Activated T-cell treated with anti-CD3 and anti-CD28 coated beads for 48 hours (primary cell): ENCODE measurements around the gene UNC13B.
"Not testable (repeated sequence)": the region's sequence is repeated elsewhere in the genome, so short reads cannot be mapped to it uniquely, and the experiment has no call there.

Experiments
- DNase-seq: peaks from one replicate; pipeline ENCODE4 v3.0.0-alpha.2; 2020; ENCODE audit warnings: low read depth

UNC13B gene

GRCh38 chr9:35226651-35227050, 64.8 kb downstream of the UNC13B start:
- DNase-seq = no peak

DNA sequence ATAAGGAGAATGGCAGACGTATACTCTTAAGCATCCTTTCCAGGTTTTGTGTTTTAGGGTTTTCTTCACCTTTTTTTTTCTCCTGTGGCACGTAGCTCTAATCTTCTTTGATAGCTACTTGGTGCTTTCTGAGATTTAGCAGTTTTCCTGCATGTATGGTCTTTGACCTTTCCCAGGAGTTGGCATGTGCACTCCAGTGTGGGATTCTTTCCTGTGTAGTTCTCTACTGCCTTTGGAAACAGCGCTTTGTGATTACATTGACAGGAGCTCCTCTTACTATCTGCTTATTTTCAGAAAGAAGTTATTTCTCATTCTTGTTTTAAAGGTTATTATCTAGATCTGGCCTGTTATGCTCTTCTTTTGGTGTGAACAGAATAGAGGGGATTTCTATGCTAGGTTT, 65.5 kb downstream of the UNC13B start:
- DNase-seq = no peak

DNA sequence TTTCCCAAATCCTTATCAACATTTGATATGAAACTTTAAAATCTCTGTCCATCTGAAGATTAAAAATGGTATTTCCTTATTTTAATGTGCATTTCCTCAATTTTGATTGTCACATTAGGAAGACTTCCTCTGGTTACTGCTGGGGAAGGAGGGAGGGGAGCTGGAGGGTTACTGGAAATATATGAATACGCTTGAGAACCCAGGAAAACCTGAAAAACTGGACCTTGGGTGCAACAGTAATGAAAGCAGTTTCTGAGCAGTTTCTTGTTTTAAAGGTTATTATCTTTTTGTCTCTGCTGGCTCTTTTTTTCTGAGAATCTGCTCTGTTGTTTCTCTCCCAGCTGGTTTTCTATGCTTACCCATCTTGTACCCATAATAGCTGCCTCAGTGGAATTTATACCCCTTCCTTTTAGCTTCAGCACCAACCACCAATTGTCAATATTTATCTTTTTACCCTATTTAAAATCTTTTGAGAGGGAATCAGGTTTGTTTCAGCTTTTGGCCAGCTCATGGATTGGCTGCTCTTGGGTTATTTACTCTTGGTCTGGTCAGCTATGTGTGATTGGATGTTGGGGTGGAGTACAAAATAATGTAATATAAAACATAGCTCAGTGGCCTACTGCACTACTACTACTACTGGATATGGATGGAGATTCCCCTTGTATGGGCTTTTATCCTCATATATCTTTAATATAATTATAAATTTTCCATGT, 67.4 kb downstream of the UNC13B start:
- DNase-seq = no peak

DNA sequence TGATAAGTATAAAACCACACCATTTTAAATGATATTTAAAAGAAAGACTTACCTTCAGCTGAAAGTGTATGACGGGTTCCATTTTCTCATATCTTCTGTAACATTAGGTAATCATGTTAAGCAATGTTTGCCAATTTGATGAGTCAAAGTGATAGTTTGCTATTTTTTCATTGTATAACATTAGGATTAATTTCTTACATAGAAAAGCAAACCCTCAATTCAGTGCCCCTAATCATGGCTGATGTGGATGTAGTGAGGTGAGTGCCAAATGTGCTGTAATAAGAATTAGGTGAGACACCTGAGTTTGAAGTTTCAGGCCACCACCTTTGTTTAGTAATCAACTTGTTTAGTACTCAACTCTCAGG, 68.0 kb downstream of the UNC13B start:
- no peak for DNase-seq

GRCh38 chr9:35232867-35233544, 71.2 kb downstream of the UNC13B start:
- DNase-seq = no peak

DNA sequence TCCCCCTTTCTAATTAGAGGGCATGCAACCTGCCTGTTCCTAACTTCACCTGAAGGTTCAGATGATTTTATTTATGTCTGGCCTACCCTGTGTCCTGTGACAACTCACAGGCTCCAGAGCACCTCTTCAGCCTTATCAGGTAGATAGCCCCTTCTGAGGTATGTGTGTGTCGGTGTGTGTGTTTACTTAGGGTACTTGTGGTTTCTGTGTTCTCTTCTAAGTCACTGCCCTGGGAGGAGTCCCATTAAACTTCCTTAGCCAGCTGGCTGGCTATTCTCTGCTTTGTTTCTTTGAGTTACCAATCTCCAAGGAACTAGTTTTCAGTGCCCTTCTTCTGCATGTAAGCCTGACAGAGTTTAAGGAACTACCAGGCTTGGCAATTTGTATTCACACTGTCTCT, 74.9 kb downstream of the UNC13B start:
- no peak for DNase-seq

DNA sequence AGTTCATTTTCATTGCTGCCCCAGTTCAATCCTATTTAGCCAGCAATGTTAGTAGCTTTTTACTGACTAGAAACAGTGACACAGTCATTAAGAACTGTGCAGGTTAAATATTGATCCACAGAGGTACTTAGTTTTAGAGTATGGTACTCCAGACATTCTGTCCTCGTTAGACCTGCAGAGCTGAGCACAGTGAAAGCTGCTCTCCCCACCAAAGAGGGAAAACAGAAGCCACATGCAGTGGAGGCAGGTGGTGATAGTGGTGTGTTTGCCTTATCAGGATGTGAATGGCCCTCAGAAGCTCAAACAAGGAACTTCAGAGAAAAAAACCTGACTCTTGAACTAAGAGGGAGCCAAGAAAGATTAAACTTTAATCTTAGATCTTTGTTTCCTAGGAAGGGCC, 75.5 kb downstream of the UNC13B start:
- no peak for DNase-seq

DNA sequence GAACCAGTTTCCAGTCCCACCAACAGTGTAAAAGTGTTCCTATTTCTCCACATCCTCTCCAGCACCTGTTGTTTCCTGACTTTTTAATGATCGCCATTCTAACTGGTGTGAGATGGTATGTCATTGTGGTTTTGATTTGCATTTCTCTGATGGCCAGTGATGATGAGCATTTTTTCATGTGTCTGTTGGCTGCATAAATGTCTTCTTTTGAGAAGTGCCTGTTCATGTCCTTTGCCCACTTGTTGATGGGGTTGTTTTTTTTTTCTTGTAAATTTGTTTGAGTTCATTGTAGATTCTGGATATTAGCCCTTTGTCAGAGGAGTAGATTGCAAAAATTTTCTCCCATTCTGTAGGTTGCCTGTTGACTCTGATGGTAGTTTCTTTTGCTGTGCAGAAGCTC, 84.1 kb downstream of the UNC13B start:
- DNase-seq = not testable (repeated sequence)

DNA sequence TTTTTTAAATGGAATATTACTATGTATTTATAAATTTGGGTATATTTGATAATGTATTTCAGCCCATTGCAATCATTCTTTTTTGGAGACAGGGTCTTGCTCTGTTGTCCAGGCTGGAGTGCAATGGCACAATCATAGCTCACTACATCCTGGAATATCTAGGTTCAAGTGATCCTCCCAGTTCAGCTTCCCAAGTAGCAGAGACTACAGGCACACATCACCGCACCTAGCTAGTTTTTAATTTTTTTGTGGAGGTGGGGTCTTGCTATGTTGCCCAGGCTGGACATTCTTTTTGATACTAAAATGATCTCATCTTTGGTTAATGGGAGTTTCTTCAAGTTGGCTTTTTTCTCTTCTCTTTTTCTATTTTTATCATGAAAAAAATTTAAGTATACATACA, 91.3 kb downstream of the UNC13B start:
- no peak for DNase-seq

- no peak for DNase-seq
These were observed 92.4 kb downstream of the UNC13B start for GRCh38 chr9:35254237-35254636.

- DNase-seq = no peak
These were observed 93.4 kb downstream of the UNC13B start for GRCh38 chr9:35254984-35255857.

DNA sequence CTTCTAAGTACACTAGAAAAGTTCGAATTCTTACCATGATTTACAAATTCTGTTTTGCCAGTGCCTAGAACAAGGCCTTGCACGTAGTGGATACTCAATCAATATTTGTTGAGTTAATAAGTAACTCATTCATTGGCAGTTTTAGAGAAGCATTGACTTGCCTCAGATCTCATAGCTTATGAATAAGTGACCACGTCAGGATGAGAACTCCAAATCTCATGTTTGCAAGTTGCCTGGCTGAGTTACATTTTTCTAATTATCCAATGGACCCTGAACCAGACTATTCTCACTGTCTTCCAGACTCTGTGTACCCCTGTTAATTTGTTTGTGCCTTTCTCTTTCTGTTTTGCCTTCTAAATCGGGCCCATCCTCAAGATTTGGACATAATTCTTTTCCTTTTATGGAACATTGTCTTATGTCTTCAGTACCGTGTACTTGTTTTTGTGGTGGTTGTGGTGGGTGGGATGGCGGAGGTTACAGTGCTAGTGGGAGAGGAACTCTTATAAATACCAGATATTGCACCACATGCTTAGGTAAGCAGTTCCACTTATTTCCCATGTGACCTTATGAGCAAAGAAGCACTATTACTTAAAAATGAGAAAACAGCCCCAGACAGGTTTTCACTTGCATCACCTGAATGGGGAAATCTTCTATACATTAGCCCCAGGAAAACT, 96.3 kb downstream of the UNC13B start:
- no peak for DNase-seq

- DNase-seq = peak; percentile 24
These were observed 97.1 kb downstream of the UNC13B start for GRCh38 chr9:35258660-35259474.

DNA sequence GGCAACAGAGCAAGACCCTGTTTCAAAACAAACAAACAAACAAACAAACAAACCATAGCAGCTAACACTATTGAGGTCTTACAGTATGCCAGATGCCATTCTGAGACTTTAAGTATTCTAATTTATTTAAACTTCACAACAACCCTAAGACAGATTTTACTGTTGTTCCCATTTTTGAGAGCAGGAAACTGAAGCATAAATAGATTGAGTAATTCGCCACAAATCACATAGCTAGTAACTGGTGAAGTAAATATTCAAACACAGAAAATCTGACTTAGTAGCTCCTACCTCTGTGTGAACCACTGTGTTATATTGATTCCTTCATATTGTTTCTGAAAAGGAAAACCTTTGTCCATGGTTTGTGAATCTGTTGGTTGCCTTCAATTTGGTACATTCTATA, 98.4 kb downstream of the UNC13B start:
- DNase-seq = no peak

GRCh38 chr9:35262064-35262463, 100.3 kb downstream of the UNC13B start:
- DNase-seq = no peak

GRCh38 chr9:35267710-35268109, 105.9 kb downstream of the UNC13B start:
- DNase-seq = no peak

DNA sequence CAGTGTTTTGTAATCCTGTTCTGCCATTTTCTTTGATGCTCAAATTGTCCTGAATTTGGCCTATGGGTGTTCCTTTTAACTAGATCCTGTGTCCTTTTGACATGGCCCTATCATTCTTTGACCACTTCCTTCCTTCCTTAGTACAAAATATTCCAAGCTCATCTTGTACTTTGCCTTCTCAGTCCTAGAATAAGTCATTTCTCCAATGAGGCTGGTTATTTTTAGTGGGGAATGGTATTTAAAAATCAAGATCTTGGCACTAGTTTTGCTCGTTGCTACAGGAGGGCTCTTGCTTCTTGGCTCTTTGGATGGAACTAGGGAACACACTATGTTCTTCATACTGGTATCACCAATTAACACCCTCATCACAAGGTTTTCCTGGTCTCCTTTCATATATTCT, 108.1 kb downstream of the UNC13B start:
- no peak for DNase-seq

- no peak for DNase-seq
These were observed 109.8 kb downstream of the UNC13B start for GRCh38 chr9:35271637-35272036.

DNA sequence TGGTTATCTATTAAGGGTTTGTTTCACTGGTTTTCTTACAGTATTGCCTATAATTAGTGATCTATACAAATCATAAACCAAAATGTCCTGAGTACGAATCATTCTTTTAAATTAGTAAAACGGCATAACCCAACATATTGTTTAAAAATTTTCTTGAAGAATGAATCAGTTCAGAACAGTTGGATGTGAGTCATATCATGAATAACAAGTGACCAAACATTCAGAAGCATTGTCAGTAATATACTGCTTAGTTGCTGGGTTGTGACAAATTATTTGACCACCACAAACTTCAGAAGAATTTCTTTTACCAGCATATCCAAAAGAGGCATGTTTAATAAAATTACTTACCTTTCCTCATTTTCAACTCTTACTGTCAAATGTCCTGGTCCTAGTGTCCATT, 111.2 kb downstream of the UNC13B start:
- DNase-seq = no peak

DNA sequence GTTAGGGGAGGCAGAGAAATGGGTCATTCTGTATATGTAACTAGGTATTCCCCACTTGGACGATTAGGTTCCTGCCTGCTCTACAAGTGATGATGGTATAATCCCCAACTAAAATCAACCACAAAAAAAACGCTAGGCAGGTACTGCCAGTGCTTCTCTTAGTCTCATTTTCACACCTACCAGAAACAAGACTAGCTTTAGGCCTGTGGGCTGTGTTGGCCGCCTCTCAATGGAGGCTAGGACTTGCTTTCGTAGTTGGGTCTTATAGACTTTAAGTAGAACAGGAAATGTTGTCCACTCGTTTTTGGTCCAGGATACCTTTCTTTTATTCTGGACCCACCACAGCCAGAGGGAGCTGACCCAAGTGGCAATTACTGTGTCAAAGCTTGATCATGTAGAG, 111.8 kb downstream of the UNC13B start:
- no peak for DNase-seq

GRCh38 chr9:35274993-35275392, 113.2 kb downstream of the UNC13B start:
- no peak for DNase-seq

- no peak for DNase-seq
These were observed 115.3 kb downstream of the UNC13B start for GRCh38 chr9:35277171-35277520.
